ENCODE results near the gene MYL5. TPM values are rescaled to one million over a fixed set of nuclear protein-coding genes. Genes with fewer than 3 reads are reported as not detected.
"Not testable (repeated sequence)": the region's sequence is repeated elsewhere in the genome, so short reads cannot be mapped to it uniquely, and the experiment has no call there.

MYL5 gene
- total RNA-seq, 2 experiments from 2014 or later, result 14.6 to 15.1 TPM

GRCh38 chr4:666822-667544 lies 7.4 kb upstream of the MYL5 start:
- POLR2A ChIA-PET, result no interaction called here
- CTCF ChIA-PET, result no interaction called here

- POLR2A ChIA-PET, result no interaction called here
- CTCF ChIA-PET, result no interaction called here
These were observed 6.8 kb upstream of the MYL5 start for GRCh38 chr4:667545-667925.

- POLR2A ChIA-PET, result not testable (repeated sequence)
These were observed 6.1 kb upstream of the MYL5 start for GRCh38 chr4:668219-668618.

GRCh38 chr4:669806-670559 lies 4.4 kb upstream of the MYL5 start:
- ChIA-PET CTCF (interaction anchor here (0.7 kb wide), 1 partner anchor 211 kb away, joined by 3 read pairs; no protein-coding TSS in a partner anchor), POLR2A (interaction anchor here (0.6 kb wide), 1 partner anchor 150 kb away, joined by 3 read pairs; no protein-coding TSS in a partner anchor)

More at GRCh38 chr4:668219-668618, 6.1 kb upstream of the MYL5 start:
- CTCF ChIA-PET, result not testable (repeated sequence)

GRCh38 chr4:671769-672168 lies 2.6 kb upstream of the MYL5 start:
- CTCF ChIA-PET, result no interaction called here
- POLR2A ChIA-PET, result interaction anchor here (0.7 kb wide), 1 partner anchor 81 kb away, joined by 4 read pairs; no protein-coding TSS in a partner anchor

GRCh38 chr4:673349-674091 lies 822 bp upstream of the MYL5 start:
- ChIA-PET CTCF (interaction anchor here (0.7 to 3.4 kb wide), 5 partner anchors 9 to 437 kb away, joined by 3 to 17 read pairs (median 7); no protein-coding TSS in a partner anchor), POLR2A (interaction anchor here (0.6 to 2.1 kb wide), 5 partner anchors 9 to 250 kb away, joined by 3 to 10 read pairs (median 5); no protein-coding TSS in a partner anchor)

GRCh38 chr4:675036-675882 lies 917 bp downstream of the MYL5 start:
- ChIA-PET POLR2A (interaction anchor here (0.7 to 2.1 kb wide), 5 partner anchors 11 to 621 kb away, joined by 3 to 10 read pairs (median 3); no protein-coding TSS in a partner anchor), CTCF (interaction anchor here (1.1 to 3.4 kb wide), 4 partner anchors 9 to 74 kb away, joined by 3 to 17 read pairs (median 6); no protein-coding TSS in a partner anchor)

GRCh38 chr4:675980-676870 lies 1.9 kb downstream of the MYL5 start:
- ChIA-PET POLR2A (no interaction called here), CTCF (interaction anchor here (1.1 to 3.4 kb wide), 2 partner anchors 11 to 73 kb away, joined by 3 to 17 read pairs; no protein-coding TSS in a partner anchor)

- POLR2A ChIA-PET, result no interaction called here
- CTCF ChIA-PET, result no interaction called here
These were observed 2.5 kb downstream of the MYL5 start for GRCh38 chr4:676871-677235.

GRCh38 chr4:677431-678293 lies 3.3 kb downstream of the MYL5 start:
- ChIA-PET CTCF (no interaction called here), POLR2A (interaction anchor here (0.5 kb wide), 1 partner anchor 15 kb away, joined by 5 read pairs; no protein-coding TSS in a partner anchor)

- CTCF ChIA-PET, result no interaction called here
These were observed 4.2 kb downstream of the MYL5 start for GRCh38 chr4:678331-679103.

GRCh38 chr4:679104-679481 lies 4.8 kb downstream of the MYL5 start:
- ChIA-PET CTCF (no interaction called here), POLR2A (no interaction called here)

More at GRCh38 chr4:678331-679103, 4.2 kb downstream of the MYL5 start:
- POLR2A ChIA-PET, result no interaction called here

GRCh38 chr4:679629-680028 lies 5.3 kb downstream of the MYL5 start:
- POLR2A ChIA-PET, result no interaction called here
- CTCF ChIA-PET, result interaction anchor here (0.6 kb wide), 1 partner anchor 1331 kb away, joined by 4 read pairs; no protein-coding TSS in a partner anchor

- ChIA-PET CTCF (interaction anchor here (0.6 kb wide), 1 partner anchor 1331 kb away, joined by 4 read pairs; no protein-coding TSS in a partner anchor), POLR2A (no interaction called here)
These were observed 5.7 kb downstream of the MYL5 start for GRCh38 chr4:680091-680490.

- CTCF ChIA-PET, result no interaction called here
- POLR2A ChIA-PET, result no interaction called here
These were observed 6.2 kb downstream of the MYL5 start for GRCh38 chr4:680551-680927.

GRCh38 chr4:680928-681645 lies 6.7 kb downstream of the MYL5 start:
- CTCF ChIA-PET, result no interaction called here
- POLR2A ChIA-PET, result no interaction called here
